NCI-H1417 treated with DMSO at 0.1 percent for 48 hours (cell line): Measurements from ENCODE around the gene PBRM1.

Source experiments
- DNase-seq: peaks from one replicate; lab custom pipeline; 2025; lab: John Stamatoyannopoulos, UW

PBRM1 gene

DNA sequence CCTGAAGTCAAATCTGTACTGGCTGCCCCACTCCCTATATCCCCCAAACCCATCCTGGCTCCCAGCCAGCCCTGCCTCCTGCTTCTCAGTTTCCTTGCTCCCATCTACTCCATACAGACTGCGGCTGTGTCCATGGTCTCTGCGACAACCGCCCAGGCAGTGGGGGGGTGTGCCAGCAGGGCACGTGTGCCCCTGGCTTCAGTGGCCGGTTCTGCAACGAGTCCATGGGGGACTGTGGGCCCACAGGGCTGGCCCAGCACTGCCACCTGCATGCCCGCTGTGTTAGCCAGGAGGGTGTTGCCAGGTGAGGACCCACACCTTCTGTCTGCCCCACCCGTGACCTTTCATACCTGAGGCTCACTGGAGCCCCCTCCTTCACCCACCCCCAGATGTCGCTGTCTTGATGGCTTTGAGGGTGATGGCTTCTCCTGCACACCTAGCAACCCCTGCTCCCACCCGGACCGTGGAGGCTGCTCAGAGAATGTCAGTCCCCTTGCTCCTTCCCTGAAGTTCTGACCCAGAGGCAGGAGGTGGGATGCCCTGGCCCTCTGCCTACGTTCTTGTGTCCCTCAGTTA is 175.9 kb downstream of the PBRM1 start:
- no peak for DNase-seq

DNA sequence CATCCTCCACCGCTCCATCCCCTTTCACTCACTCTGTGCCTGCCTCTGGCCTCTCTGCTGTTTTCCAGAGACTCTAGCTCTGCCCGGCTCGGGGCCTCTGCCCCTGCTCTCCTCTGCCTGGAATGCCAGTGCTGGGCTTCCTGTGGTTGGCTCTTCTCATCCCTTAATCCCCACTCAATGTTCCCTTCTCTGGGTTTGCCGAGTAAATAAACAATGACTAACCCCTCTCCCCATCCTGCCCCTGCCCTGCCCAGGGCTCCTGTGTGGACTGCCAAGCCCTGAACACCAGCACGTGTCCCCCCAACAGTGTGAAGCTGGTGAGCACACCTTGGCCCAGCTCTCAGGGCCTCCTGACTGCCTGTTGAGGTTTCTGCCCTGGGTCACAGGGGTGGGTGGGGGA is 178.4 kb downstream of the PBRM1 start:
- no peak for DNase-seq

DNA sequence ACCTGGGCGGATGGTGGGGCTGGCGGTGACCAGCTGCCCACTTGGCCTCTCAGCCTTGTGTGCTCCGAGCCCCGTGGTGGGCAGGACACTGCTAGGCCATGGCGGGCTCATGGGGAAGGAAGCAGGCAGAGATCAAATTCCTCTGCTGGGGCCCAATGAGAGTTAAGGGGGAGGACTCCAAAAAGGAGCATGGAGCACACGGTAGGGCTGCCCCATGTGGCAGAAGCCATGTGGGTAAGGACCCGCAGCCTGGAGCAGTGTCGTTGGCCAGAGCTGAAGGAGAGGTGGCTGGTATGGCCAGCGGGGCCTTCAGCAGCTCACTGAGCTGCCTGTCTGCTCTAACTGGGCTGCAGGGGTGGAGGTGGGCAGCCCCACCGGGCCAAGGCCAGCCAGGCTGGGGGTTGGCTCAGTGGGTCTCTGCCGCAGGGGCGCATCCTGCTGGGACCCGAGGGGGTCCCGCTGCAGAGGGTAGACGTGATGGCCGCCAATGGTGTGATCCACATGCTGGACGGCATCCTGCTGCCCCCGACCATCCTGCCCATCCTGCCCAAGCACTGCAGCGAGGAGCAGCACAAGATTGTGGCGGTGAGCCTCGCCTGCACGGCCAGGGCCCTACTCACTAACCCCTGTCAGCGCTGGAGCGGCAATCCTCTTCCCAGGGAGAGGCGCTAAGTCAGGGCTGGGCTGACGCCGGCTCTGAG is 179.3 kb downstream of the PBRM1 start:
- DNase-seq = no peak

DNA sequence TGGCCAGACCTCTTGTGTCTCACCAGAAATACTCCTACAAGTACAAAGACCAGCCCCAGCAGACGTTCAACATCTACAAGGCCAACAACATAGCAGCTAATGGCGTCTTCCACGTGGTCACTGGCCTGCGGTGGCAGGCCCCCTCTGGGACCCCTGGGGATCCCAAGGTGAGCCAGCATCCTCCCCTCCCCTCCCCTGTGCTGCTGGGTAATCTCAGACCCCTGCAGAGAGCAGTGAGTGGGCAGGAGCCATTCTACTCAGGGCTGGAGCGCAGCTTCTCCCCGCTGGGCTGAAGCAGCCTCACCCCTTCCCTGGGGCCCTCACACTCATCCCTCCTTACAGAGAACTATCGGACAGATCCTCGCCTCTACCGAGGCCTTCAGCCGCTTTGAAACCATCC is 180.7 kb downstream of the PBRM1 start:
- no peak for DNase-seq

DNA sequence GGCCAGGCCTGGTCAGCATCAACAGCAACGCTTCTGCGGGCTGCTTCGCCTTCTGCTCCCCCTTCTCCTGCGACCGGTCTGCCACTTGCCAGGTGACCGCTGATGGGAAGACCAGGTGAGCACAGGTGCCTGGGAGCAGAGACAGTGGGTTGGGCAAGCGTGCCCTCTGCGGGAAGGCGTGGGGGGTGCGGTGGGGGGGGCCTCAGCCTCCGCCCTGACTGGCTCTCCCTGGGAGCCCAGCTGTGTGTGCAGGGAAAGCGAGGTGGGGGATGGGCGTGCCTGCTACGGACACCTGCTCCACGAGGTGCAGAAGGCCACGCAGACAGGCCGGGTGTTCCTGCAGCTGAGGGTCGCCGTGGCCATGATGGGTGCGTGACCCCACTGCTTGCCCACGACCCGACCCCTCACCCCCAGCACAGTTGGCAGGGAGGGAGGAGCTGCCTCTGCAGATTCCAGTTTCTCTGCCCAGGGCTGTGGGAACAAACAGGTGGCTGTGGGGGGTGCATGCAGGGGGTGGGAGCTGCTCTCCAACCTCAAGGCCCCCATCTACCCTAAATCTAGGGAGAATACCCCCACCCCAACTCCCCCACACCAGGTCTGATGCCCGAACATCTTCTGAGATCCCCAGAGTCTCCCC is 181.8 kb downstream of the PBRM1 start:
- peak; percentile 20 for DNase-seq

DNA sequence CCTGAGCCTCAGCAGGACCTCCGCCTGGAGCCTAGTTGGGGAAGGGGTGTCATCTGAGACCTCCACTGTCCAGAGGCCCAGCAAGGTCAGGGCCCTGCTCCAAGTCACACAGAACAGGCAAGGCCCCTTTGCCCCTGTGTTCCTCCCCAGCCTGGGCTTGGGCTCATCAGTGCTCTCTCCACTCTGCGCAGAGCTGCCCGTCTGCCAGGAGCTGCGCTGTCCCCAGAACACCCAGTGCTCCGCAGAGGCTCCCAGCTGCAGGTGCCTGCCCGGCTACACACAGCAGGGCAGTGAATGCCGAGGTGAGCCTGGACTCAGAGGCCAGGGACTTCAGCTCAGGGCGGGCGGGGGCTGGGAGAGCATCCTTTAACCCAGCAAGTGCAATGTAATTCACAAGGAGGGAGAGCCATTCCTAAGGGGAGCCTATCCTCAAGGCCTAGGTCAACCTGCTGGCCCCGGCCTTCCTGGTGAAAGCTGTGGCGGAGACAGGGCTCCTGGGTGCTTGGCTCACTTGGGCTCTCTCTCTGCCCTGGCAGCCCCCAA is 182.8 kb downstream of the PBRM1 start:
- no peak for DNase-seq

DNA sequence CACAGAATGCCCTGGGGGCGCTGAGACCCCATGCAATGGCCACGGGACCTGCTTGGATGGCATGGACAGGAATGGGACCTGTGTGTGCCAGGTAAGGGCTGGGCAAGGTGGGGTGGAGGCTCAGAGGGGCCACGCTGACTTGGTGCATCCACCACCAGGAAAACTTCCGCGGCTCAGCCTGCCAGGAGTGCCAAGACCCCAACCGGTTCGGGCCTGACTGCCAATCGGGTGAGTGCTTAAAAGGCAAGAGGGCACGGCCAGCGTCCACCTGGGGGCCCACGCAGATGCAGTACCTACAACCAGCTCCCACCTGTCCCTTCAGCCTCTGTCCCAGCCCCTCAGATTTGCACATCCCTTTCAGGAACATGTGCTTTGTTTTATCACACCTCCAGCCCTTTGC is 183.7 kb downstream of the PBRM1 start:
- no peak for DNase-seq

DNA sequence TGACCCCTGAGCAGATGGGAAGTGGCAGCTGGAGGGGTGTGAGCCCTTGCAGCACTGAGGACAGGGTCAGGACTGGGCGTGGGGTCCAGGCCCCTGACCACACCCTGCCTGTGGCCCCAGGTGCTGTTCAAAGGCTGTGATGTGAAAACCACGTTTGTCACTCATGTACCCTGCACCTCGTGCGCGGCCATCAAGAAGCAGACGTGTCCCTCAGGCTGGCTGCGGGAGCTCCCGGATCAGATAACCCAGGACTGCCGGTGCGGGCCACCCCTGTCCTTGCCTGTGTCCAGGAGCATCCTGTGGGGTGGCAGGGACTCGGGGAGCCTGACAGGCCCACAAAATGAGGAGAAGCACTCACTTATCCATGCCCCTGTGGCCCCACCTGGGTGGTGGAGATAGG is 184.7 kb downstream of the PBRM1 start:
- no peak for DNase-seq

DNA sequence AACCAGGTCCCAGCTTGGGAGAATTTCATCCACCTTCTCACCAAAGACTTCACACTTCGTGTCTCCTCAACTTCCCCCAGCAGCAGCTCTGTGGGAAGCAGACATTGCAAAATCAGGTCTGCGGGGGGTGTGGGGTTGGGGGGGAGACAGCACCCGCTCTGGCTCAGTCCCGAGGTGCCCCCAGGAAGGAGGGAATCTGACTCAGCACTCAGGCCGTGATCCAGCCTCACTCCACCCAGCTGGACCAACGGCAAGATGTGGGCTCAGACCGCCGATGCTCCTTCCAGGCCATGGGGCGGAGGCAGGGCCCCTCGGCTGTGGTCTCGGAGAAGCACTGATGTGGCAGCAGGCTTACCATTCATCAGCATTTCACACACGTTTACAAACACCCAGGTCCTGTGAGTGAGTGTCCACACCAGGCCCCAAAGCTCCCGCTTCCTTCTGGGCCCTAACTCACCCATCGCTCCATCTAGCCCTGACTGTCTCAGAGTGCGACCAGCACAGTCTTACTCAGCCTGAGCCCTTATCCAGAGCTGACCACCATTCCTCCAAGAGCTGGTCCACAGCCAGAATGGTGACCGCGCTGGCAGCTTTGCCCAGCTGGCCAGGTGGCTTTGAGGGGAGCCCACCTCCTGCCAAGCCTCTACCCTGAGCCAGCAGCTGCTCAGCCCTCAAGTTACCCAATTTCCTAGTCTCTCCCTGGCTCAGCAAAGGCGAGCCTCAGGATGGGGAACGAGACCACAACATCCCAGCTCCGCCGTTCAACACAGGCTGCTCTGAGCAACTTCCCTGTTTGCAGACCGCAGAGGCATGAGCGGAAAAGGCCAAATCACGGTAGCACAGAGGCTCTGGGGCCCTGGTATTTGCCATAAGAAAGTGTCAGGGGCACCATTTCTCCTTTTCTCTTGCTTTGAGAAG is 187.3 kb downstream of the PBRM1 start:
- no peak for DNase-seq

DNA sequence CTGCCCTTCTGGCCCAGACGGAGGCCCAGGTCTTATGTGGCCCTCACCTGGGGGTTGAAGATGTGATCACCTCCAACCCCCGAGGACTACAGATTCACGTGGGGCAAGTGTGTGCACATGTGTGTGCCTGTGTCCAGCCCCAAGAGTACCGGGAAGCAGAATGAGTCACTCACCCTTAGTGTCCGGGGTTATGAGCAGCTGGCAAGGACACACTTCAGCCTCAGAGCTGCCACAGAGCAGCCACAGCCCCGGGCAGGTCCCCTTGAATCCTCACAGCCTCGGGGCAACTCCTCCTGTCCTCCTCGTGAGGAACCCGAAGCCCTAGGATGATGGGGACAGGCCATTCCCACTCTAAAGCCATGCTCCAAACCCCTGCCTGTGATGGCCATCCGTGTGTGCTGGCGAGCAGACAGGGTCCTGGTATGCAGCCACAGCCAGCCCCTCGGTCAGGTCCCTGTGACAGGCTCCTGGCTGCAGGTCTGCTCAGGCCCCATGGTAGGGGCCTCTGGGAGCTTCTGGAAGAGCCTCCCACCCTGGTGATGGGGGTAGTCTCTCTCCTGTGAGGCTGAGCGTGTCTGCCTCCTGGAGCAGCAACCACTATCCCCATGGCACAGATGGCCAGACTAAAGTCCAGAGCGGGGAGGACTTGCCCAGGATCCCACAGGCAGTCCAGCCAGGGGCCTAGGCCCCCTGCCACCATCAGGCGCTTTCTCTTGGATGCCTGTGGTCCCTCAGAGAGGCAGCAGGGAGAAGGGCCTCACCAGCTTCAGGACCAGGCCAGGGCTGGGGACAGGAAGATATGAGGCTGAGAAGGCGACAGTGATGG is 189.7 kb downstream of the PBRM1 start:
- no peak for DNase-seq
